Activated naive CD8-positive, alpha-beta T cell treated with anti-CD3 and anti-CD28 coated beads for 36 hours (primary cell): ENCODE results near the gene KCNQ1OT1. TPM values are rescaled to one million over a fixed set of nuclear protein-coding genes. Genes with fewer than 3 reads are reported as not detected.

Source experiments
- DNase-seq: peaks from one replicate; pipeline ENCODE4 v3.0.0; 2021
- H3K27ac Mint-ChIP-seq: one replicate; pipeline ENCODE4 v1.8.0; 2022; ENCODE audit warnings: mild to moderate bottlenecking, moderate library complexity, mixed read lengths
- H3K27me3 Mint-ChIP-seq: one replicate; pipeline ENCODE4 v1.8.0; 2022; ENCODE audit warnings: mild to moderate bottlenecking, mixed read lengths
- H3K36me3 Mint-ChIP-seq: one replicate; pipeline ENCODE4 v1.8.0; 2021; ENCODE audit warnings: mild to moderate bottlenecking, mixed read lengths
- H3K4me1 Mint-ChIP-seq: one replicate; pipeline ENCODE4 v1.8.0; 2021; ENCODE audit warnings: mixed read lengths
- H3K4me3 Mint-ChIP-seq: one replicate; pipeline ENCODE4 v1.8.0; 2022; ENCODE audit warnings: mild to moderate bottlenecking, moderate library complexity, mixed read lengths
- H3K9me3 Mint-ChIP-seq: one replicate; pipeline ENCODE4 v1.8.0; 2022; ENCODE audit warnings: mixed read lengths
- total RNA-seq, 2 experiments: library from RNA; stranded (reverse); gene quantifications; one replicate each; pipeline ENCODE4 v1.2.3, GENCODE V29; 2021

Gene KCNQ1OT1
- total RNA-seq, 2 experiments from 2014 or later: 0.12 to 0.14 TPM

DNA sequence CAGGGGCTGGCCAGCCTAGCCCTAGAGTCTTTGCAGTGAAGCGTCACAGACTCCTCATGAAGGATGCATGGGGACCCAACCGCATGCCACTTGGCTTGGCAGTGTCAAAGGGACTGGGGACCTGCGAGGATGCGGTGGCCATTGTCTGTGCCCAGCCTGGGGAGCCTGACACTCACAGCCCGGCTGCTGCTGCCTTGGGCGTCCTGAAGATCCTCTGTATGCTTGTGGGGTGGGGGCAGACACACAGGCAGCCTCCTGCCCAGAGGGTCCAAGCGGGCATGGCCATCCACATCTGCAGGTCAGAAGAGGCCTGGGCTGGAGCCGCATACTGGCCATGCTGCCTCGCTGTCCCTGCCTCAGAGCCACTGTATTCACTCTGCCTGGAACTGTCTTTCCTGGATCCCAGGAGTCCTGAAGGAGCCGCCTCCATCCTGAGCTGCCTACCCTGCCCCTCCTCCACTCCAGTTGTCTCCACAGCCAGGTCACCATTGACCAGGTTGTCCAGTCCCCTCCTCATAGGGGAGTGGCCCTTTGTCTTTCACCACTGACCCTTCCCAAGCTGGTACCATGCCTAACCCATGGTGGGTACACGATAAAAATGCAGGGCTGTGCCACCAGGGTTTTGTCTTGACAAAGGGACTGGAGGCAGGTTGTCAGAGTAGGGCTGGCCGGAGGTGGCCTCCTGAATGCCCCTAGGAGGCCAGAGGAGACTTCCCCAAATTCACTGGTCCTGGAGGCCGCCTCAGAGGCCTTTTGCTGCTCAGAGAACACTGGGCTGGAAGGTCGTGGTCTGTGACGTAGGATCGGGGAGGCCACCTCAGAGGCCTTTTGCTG lies 107.0 kb downstream of the KCNQ1OT1 start:
- Mint-ChIP-seq H3K4me3 (no peak overlapping the region), H3K36me3 (peaks cover 25% of the 10 kb centered on the region), H3K4me1 (no peaks in the 10 kb centered on the region), H3K27me3 (no peaks in the 10 kb centered on the region), H3K9me3 (peaks cover 9% of the 10 kb centered on the region), H3K27ac (no peak overlapping the region)
- no peak for DNase-seq

DNA sequence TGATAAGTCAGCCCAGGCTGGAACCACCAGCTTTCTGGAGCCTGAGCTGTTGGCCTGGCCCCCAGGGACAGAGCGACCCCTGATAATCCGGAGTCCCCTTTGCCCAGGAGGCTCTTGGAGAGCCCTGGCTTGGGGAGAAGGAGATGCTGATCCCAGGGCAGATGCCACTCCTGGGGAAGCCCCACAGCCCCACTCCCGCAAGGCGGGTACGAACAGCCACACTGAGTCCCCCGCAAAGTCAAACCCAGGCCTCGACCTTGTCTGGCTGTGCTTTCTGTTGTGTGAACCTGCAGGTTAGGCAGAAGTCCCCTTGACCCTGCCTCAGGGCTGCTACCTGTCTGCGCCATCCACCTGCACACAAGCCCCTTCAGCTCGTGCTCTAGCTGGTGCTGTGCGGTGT lies 108.0 kb downstream of the KCNQ1OT1 start:
- H3K27me3 Mint-ChIP-seq: no peaks in the 10 kb centered on the region
- H3K4me1 Mint-ChIP-seq: no peaks in the 10 kb centered on the region
- H3K9me3 Mint-ChIP-seq: peaks cover 7% of the 10 kb centered on the region
- no peak overlapping the region for H3K27ac Mint-ChIP-seq
- no peak overlapping the region for H3K4me3 Mint-ChIP-seq
- no peak for DNase-seq
- peaks cover 17% of the 10 kb centered on the region for H3K36me3 Mint-ChIP-seq

GRCh38 chr11:2590965-2591754 lies 108.6 kb downstream of the KCNQ1OT1 start:
- H3K4me1 Mint-ChIP-seq: no peaks in the 10 kb centered on the region
- H3K27ac Mint-ChIP-seq: no peak overlapping the region
- H3K4me3 Mint-ChIP-seq: no peak overlapping the region
- peaks cover 14% of the 10 kb centered on the region for H3K36me3 Mint-ChIP-seq
- peaks cover 4% of the 10 kb centered on the region for H3K9me3 Mint-ChIP-seq
- DNase-seq: no peak
- no peaks in the 10 kb centered on the region for H3K27me3 Mint-ChIP-seq

- H3K27ac Mint-ChIP-seq: no peak overlapping the region
- DNase-seq: no peak
- H3K4me1 Mint-ChIP-seq: no peaks in the 10 kb centered on the region
Observed at GRCh38 chr11:2590131-2590964, 109.4 kb downstream of the KCNQ1OT1 start.

DNA sequence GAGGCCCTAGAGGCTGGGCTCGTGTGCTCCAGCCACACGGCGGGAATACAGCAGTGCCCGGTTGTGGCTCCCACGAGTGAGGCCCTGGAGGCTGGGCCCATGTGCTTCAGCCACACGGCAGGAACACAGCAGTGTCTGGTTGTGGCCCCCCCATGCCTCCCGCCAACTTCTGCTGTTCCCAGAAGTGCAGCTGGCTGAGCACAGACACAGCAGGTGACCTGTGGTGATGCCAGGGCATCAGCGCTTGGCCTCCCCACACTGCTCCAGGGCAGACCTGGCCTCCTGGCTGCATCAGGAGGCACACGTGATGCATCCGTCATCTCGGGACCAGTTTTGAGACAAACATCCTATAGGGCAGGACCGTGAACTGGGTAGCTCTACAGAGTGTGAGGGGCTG lies 110.3 kb downstream of the KCNQ1OT1 start:
- Mint-ChIP-seq H3K27ac (no peak overlapping the region), H3K9me3 (peaks cover 2% of the 10 kb centered on the region), H3K27me3 (no peaks in the 10 kb centered on the region), H3K36me3 (peaks cover 11% of the 10 kb centered on the region), H3K4me3 (no peak overlapping the region), H3K4me1 (no peaks in the 10 kb centered on the region)
- no peak for DNase-seq

More at GRCh38 chr11:2590131-2590964, 109.4 kb downstream of the KCNQ1OT1 start:
- H3K9me3 Mint-ChIP-seq: peaks cover 3% of the 10 kb centered on the region
- H3K36me3 Mint-ChIP-seq: peaks cover 14% of the 10 kb centered on the region
- no peak overlapping the region for H3K4me3 Mint-ChIP-seq
- no peaks in the 10 kb centered on the region for H3K27me3 Mint-ChIP-seq

DNA sequence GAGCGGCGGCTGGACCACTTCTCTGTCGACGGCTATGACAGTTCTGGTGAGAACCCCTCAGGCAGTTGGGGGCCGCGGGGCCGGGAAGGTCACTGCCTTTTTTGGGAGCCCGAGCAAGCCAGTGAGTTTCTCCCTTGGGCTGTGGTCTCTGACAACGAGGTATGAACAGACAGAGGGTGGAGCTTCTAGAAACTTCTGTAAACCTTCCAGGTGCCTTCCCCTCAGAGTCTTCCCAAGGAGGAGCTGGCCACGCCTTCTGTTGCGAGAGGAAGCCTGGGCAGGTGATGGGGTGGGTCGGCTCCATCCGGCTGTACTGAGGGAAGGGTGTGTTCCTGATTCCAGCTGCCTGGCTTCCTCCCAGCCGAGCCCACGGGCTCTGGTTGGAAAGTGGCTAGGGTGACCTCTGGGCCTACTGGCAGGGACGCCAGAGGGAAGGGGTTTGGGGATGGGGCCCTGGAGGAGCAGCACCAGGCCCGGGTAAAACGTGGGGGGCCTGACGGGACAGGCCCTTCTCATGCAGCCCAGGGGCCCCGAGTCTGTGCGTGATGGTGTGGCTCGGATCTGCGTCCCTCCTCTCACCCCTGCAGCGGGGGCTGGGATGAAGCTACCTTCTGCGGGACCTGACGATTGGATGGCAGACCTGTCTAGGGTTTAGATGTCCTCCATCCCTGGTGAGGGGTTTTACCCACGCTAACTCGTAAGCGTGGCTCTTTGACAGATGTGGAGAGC lies 110.8 kb downstream of the KCNQ1OT1 start:
- no peaks in the 10 kb centered on the region for H3K9me3 Mint-ChIP-seq
- H3K27ac Mint-ChIP-seq: no peak overlapping the region
- no peak overlapping the region for H3K4me3 Mint-ChIP-seq
- no peak for DNase-seq
- H3K36me3 Mint-ChIP-seq: peaks cover 5% of the 10 kb centered on the region
- no peaks in the 10 kb centered on the region for H3K4me1 Mint-ChIP-seq
- H3K27me3 Mint-ChIP-seq: no peaks in the 10 kb centered on the region

DNA sequence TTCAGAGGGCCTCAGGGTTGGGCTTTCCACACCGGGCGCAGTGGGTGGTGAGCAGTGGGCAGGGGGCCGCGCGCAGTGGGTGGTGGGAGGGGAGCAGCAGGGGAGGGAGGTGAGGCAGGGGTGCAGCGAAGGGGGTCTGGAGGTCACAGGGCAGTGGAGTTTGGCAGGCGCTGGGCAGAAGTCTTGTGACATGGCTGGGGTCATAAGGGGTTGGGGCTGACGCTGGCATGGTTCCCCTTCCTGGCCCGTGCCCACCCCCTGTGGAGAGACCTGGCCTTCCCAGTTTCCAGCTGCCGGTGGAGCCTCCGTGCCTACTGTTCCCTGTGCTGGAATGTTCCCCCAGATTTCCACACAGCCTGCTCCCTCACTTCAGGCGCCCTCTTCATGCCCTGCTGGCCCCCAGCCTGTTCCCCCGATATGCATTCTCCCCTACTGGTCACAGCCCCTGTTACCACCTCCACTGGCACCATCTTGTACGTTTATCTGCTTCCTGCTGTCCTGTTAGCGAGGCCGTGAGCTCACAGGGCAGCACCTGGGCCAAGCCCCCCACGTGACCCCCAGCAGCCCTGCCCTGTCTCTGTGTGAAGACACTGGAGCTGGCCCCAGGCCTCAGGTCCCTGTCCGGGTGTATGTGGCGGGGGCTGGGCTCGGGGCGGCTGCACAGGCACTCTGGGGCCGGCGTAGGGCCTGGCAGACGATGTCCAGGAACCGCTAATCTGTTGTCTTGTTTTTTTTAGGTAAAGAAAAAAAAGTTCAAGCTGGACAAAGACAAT lies 111.6 kb downstream of the KCNQ1OT1 start:
- DNase-seq: no peak
- no peak overlapping the region for H3K4me3 Mint-ChIP-seq
- peaks cover 2% of the 10 kb centered on the region for H3K36me3 Mint-ChIP-seq
- no peaks in the 10 kb centered on the region for H3K4me1 Mint-ChIP-seq
- H3K27me3 Mint-ChIP-seq: no peaks in the 10 kb centered on the region
- no peaks in the 10 kb centered on the region for H3K9me3 Mint-ChIP-seq
- H3K27ac Mint-ChIP-seq: no peak overlapping the region

GRCh38 chr11:2587132-2587930 lies 112.5 kb downstream of the KCNQ1OT1 start:
- Mint-ChIP-seq H3K27me3 (no peaks in the 10 kb centered on the region), H3K9me3 (no peaks in the 10 kb centered on the region), H3K27ac (no peak overlapping the region), H3K4me3 (no peak overlapping the region), H3K4me1 (no peaks in the 10 kb centered on the region), H3K36me3 (no peaks in the 10 kb centered on the region)
- DNase-seq: no peak

- H3K27me3 Mint-ChIP-seq: no peaks in the 10 kb centered on the region
- H3K4me1 Mint-ChIP-seq: no peaks in the 10 kb centered on the region
- H3K9me3 Mint-ChIP-seq: no peaks in the 10 kb centered on the region
- no peak overlapping the region for H3K4me3 Mint-ChIP-seq
- DNase-seq: no peak
- H3K36me3 Mint-ChIP-seq: no peaks in the 10 kb centered on the region
- H3K27ac Mint-ChIP-seq: no peak overlapping the region
Observed at GRCh38 chr11:2586793-2587131, 113.0 kb downstream of the KCNQ1OT1 start.

DNA sequence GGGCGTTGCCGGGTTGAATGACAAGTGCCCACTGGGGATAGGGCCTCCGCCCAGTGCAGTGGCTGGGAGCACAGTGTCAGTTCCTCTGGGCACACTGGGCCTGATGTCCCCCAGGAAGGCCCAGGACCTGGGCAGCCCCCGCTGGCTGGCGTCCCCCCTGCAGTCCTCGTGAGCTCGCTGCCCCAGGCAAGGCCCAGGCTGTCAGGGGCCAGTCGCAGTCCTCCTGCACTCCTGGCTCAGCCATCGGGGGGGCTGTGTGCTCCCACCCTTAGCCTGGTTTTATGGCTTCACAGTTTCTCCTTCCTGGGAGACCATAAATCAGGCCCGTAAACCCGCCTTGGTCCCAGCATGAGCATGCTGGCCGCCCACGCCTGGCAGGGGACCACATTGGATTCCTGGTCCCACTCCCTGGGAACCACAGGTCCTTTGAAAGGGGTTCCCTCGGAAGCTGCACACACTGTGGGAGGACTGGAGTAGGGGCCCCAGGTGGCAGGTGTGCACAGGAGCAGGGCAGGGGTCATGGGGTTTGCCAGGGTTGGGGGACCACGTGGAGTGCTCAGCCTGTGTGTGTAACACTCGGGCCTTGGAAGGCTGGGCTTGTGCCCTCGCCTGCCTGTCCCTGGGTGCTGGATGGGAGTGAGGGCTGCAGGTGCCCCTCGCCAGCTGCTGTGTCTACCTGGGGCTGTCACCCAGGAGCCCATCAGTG lies 113.6 kb downstream of the KCNQ1OT1 start:
- Mint-ChIP-seq H3K27me3 (no peaks in the 10 kb centered on the region), H3K9me3 (no peaks in the 10 kb centered on the region), H3K4me1 (no peaks in the 10 kb centered on the region), H3K36me3 (no peaks in the 10 kb centered on the region), H3K27ac (no peak overlapping the region), H3K4me3 (no peak overlapping the region)
- DNase-seq: no peak

- Mint-ChIP-seq H3K4me1 (no peaks in the 10 kb centered on the region), H3K36me3 (no peaks in the 10 kb centered on the region), H3K27ac (no peak overlapping the region), H3K9me3 (no peaks in the 10 kb centered on the region), H3K27me3 (no peaks in the 10 kb centered on the region), H3K4me3 (no peak overlapping the region)
- no peak for DNase-seq
Observed at GRCh38 chr11:2585566-2586086, 114.2 kb downstream of the KCNQ1OT1 start.

DNA sequence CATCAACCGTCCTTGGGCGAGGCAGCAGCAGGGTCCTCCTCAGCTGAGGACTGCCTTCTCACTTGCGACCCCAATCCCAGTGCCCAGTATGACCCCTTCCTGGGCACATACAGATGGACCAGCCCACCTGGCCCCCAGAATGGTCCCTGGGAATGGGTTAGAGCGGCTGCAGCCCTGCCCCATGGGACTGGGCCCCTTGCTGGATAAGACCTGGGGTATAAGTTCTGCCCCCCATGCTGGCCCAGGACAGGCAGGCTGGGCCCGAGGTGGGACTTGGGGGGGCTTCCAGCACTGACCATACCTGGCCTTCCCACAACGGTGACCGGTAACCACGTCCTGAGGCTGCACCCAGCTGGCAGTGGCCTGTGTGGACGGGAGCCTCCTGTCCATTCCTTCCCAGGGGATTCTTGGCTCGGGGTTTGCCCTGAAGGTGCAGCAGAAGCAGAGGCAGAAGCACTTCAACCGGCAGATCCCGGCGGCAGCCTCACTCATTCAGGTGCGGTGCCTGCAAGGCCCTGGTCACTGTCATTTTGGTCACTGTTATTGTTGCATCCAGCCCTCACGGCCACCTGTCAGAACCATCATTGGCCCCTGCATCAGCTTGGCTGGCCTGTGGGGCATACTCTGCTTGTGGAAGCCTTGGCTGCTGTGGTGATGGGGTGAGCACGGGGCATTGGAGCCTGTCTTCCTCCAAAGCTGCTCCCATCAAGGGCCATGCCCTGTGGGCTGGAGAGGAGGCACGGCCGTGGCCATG lies 114.8 kb downstream of the KCNQ1OT1 start:
- Mint-ChIP-seq H3K27ac (no peak overlapping the region), H3K4me1 (no peaks in the 10 kb centered on the region), H3K27me3 (no peaks in the 10 kb centered on the region), H3K9me3 (no peaks in the 10 kb centered on the region), H3K36me3 (no peaks in the 10 kb centered on the region), H3K4me3 (no peak overlapping the region)
- DNase-seq: no peak
